Small intestine (tissue), 16 donors: Measurements from ENCODE around the gene CCER1. TPM values are rescaled to one million over a fixed set of nuclear protein-coding genes. Genes with fewer than 3 reads are reported as not detected.

Source experiments
- DNase-seq, 2 donors: peaks; one replicate each; pipeline versions ENCODE4 v3.0.0 to v3.0.0-alpha.2; 2013
- FAIRE-seq: peaks from 2 replicates; lab custom pipeline; 2012; peaks lifted over from hg19 to GRCh38; lab: Jason Lieb, UNC
- H3K27ac ChIP-seq, 3 donors: one replicate each; pipeline ENCODE4 v1.5.1; 2013; ENCODE audit warnings: low read length in 2 of 3, mild to moderate bottlenecking in 2 of 3, control low read depth in 1 of 3, inconsistent platforms in 1 of 3, low read depth in 1 of 3, moderate library complexity in 1 of 3
- H3K27me3 ChIP-seq, 3 donors: one replicate each; pipeline ENCODE4 v1.6.1; 2013; ENCODE audit warnings: low read length in 3 of 3, inconsistent platforms in 1 of 3; ENCODE audit not compliant: control insufficient read depth in 3 of 3, insufficient read depth in 3 of 3
- H3K36me3 ChIP-seq, 3 donors: one replicate each; pipeline ENCODE4 v1.6.1; 2013; ENCODE audit warnings: low read length in 3 of 3, inconsistent platforms in 1 of 3, low read depth in 1 of 3, mild to moderate bottlenecking in 1 of 3, moderate library complexity in 1 of 3; ENCODE audit not compliant: control insufficient read depth in 3 of 3, insufficient read depth in 2 of 3
- H3K4me1 ChIP-seq, 3 donors: one replicate each; pipeline ENCODE4 v1.6.1; 2013; ENCODE audit warnings: low read length in 2 of 3, inconsistent platforms in 1 of 3, low read depth in 1 of 3, mild to moderate bottlenecking in 1 of 3, moderate library complexity in 1 of 3; ENCODE audit not compliant: control insufficient read depth in 3 of 3, insufficient read depth in 2 of 3
- H3K4me3 ChIP-seq, 3 donors: one replicate each; pipeline ENCODE4 v1.5.1; 2013; ENCODE audit warnings: low read length in 3 of 3, control low read depth in 1 of 3, inconsistent platforms in 1 of 3, low read depth in 1 of 3, mild to moderate bottlenecking in 1 of 3, moderate library complexity in 1 of 3
- H3K9me3 ChIP-seq, 2 donors: one replicate each; pipeline ENCODE4 v1.6.1; 2013; ENCODE audit warnings: low read depth in 1 of 2, low read length in 1 of 2; ENCODE audit not compliant: control insufficient read depth in 2 of 2, insufficient read depth in 1 of 2
- WGBS, 3 donors: extraction: QIAGEN DNeasy Blood & Tissue Kit; methylation state at CpG; one replicate each; pipeline ENCODE4 v1.1.7; 2013; 5-methylcytosine and 5-hydroxymethylcytosine counted together
- long read RNA-seq, 10 donors: transcript quantifications; one replicate each; lab custom pipeline, GENCODE V29; 2026
- polyA plus RNA-seq, 4 donors: library from polyadenylated mRNA; stranded (reverse) in 3 of 4; unstranded in 1 of 4; fragments of 200-250 nt in 3 of 4; fragments of 120-200 nt in 1 of 4; gene quantifications; one replicate each; pipeline versions ENCODE4 v1.2.1 to v1.2.3, GENCODE V29; 2013
- donor health status: healthy with polysubstance abuse.
- donor health status: control.
- donor health status: control.
- donor health status: Bipolar disorder and iron deficiency.
- donor health status: healthy.

The CCER1 gene, protein sequence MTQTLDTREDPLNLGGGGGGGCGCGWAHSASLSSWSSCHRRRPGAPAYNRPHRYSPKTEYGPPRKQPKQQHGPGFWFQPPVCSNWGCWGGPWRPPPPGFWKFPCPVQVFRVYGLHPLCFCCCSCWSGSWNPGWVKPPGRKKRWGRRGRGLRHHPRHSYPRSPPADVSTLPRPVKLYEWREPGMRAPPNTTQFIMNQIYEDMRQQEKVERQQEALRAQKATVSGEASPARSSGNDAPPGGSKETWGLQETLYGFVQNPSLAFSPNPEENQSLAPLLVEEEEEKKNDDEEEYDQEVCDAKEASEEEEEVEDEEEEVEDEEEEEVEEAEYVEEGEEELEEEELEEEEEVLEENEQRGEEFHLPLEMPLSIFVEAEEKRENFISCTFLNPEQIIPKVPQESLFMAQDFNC
- not detected for polyA plus RNA-seq
- long read RNA-seq, donor 1 = 0 reads
- long read RNA-seq, donor 2 = 0 reads
- long read RNA-seq, donor 3 = 0 reads
- long read RNA-seq, donor 4 = 0 reads
- long read RNA-seq, donor 5 = 0 reads
- long read RNA-seq, donor 6 = 0 reads
- long read RNA-seq, donor 7 = 0 reads
- long read RNA-seq, donor 8 = 0 reads
- long read RNA-seq, donor 9 = 0 reads
- long read RNA-seq, donor 10 = 0 reads

DNA sequence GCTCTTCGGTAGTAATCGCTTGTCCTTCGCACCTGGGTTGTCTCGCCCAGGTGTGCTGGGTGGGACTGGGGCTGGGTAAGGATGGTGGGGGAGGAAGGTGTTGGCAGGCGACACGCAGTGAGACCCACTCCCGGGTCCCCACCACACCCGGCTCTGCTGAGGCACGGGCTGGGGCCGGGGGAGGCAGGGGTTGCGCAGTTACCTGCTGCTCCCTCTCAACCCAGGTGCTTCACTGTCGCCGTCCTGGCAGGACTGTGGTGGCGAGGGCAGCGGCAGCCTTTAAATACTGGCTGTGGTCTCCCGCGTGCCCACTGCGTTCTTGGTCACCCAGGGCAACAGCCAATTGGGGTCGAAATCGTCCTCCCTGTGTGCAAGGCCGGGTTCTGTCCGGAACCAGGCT, at the start of gene CCER1:
Gene CCER1 (minus strand): TSS at position 256 of the 400 bp plus-strand sequence. CDS start 434 bp downstream, outside the sequence.
- 95 to 97% (median 97%) methylated on average over 22 of the region's 22 CpGs for WGBS, 3 donors
- no peak within 1 kb of the TSS for H3K4me3 ChIP-seq
- no peak within 1 kb of the TSS for H3K27ac ChIP-seq
- H3K9me3 ChIP-seq = peaks cover 0 to 3% of the 10 kb centered on the region in 2 donors
- H3K27me3 ChIP-seq = no peaks in the 10 kb centered on the region
- no peak for FAIRE-seq
- no peaks in the 10 kb centered on the region for H3K36me3 ChIP-seq
- no peak for DNase-seq
- H3K4me1 ChIP-seq = no peaks in the 10 kb centered on the region

DNA sequence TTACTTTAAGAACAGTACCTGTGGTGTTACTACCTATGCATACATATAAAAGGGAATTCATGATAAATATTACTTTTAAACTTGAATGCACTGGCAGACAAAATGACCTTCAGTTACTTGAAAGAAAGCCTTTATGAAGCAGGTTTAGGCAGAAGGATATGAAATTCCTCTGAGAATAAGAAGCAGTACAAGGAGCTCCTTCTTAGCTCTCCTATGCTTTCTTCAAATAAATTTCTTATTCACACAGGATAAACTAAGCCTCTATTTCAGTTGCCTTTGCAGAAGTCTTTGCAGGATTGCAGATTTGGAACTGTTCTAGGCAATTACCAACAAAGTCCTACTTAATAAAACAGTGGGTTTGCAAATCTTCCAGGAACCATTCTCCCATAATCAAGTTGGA, 48.8 kb upstream of the CCER1 start:
- H3K27ac ChIP-seq = no peak overlapping the region
- H3K4me3 ChIP-seq = no peak overlapping the region
- FAIRE-seq = no peak
- H3K9me3 ChIP-seq = no peaks in the 10 kb centered on the region
- no peaks in the 10 kb centered on the region for H3K4me1 ChIP-seq
- H3K36me3 ChIP-seq = no peaks in the 10 kb centered on the region
- no peaks in the 10 kb centered on the region for H3K27me3 ChIP-seq
- no peak for DNase-seq

DNA sequence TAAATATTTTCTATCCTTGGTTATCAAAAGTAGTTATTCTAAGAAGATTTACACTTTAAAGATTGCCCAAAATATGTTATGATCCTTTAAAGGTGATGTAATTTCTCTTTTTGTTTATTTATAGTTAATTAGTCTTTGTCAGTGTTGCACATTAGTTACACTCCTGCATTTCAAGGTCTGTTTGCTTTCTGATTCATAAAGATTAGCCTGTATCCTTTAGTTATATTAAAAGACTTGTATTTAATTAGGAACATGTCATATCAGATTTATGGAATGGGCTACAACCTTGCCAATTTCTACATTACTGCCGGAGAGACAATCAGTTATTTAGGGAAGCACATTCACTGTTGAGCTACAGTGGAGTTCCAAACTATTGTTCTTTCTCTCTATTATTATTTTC, 46.3 kb upstream of the CCER1 start:
- H3K4me1 ChIP-seq = no peaks in the 10 kb centered on the region
- no peak for DNase-seq
- no peaks in the 10 kb centered on the region for H3K27me3 ChIP-seq
- no peak overlapping the region for H3K4me3 ChIP-seq
- no peaks in the 10 kb centered on the region for H3K36me3 ChIP-seq
- 17 to 47% (median 37%) methylated on average over 1 of the region's 1 CpG for WGBS, 3 donors
- H3K27ac ChIP-seq = no peak overlapping the region
- no peaks in the 10 kb centered on the region for H3K9me3 ChIP-seq
- no peak for FAIRE-seq

DNA sequence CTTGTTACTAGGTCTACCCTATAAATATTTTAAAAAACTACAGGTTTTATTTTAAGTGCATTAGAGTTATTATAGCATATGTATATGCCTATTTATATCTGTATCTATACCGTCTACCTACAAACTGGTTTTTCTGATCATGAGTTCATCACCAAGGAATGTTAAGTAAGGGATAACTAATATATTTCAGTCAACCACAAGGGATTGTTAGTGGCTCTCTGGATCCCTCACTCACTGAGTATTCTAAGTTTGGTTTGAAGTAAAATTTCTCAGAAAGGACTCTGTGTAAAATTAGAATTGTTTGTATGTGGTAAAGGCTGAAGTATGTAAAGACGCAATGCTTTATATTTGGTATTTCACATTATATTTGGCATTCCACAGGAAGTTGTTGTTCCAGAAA, 45.0 kb upstream of the CCER1 start:
- DNase-seq (no peak), FAIRE-seq (no peak)
- no peaks in the 10 kb centered on the region for H3K27me3 ChIP-seq
- no peaks in the 10 kb centered on the region for H3K4me1 ChIP-seq
- H3K9me3 ChIP-seq = no peaks in the 10 kb centered on the region
- no peaks in the 10 kb centered on the region for H3K36me3 ChIP-seq
- H3K4me3 ChIP-seq = no peak overlapping the region
- WGBS, 3 donors = 82 to 84% (median 84%) methylated on average over 2 of the region's 2 CpGs
- H3K27ac ChIP-seq = no peak overlapping the region

DNA sequence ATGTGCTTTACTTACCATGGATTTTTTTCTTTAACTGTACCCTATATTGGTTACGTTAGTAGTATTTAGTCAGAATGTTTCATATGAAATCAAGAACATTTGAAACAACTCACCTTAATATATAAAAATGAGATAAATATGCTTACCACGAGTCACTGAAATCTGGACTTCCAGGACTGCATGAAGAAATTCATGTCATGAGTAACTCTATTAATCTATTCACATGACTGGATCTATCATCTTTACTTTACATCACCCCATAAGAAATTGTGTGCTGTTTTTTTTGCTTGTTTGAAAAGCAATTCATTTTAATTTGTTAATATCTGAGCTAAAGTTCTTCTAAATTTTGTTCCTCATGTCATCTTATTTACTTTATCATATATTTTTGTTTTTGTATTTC, 44.6 kb upstream of the CCER1 start:
- 81 to 89% (median 89%) methylated on average over 2 of the region's 2 CpGs for WGBS, 3 donors
- no peaks in the 10 kb centered on the region for H3K4me1 ChIP-seq
- no peak overlapping the region for H3K27ac ChIP-seq
- H3K9me3 ChIP-seq = no peaks in the 10 kb centered on the region
- H3K27me3 ChIP-seq = no peaks in the 10 kb centered on the region
- FAIRE-seq = no peak
- no peaks in the 10 kb centered on the region for H3K36me3 ChIP-seq
- H3K4me3 ChIP-seq = no peak overlapping the region
- DNase-seq = no peak

DNA sequence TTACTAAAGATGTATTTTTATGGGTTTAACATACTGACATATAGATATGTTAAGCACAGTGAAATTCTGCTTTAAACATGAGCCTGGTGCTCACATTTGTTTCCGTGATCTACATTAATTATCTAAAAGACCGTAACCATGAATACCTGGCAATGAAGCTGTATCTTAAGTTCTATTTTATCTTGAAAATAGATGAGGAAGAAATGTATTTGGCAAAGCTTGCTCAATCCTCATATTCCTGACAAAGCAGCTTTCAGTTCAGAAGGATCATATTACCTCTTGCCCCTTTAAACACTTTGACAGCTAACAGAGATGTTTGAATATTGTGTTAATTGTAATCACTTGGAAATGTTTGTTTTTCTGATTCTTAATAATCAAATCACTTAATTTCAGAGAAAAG, 40.0 kb upstream of the CCER1 start:
- Histone ChIP-seq H3K27me3 (no peaks in the 10 kb centered on the region), H3K4me3 (no peak overlapping the region), H3K9me3 (peaks cover 0 to 3% of the 10 kb centered on the region in 2 donors), H3K36me3 (no peaks in the 10 kb centered on the region), H3K4me1 (no peaks in the 10 kb centered on the region), H3K27ac (no peak overlapping the region)
- DNase-seq (no peak), FAIRE-seq (no peak)
- 65 to 75% (median 73%) methylated on average over 2 of the region's 2 CpGs for WGBS, 3 donors

DNA sequence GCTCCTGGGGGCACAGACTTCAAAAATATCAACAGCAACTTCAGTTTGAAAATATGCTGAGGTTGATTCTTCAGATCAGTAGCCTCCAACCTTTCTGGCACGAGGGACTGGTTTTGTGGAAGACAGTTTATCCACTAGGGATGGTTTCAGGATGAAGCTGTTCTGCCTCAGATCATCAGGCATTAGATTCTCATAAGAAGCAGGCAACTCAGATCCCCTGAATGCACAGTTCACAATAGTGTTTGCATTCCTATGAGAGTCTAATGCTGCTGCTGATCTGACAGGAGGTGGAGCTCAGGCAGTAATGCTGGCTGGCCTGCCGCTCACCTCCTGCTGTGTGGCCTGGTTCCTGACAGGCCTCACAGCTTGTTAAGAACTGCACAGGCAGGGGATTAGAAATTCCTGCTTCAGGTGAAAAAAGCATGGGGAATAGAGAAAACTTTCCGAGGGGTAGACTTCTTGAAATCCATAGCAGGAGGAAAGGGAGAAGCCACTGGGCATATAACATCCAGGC, 37.0 kb upstream of the CCER1 start:
- no peaks in the 10 kb centered on the region for H3K4me1 ChIP-seq
- WGBS, 3 donors = 77 to 94% (median 87%) methylated on average over 3 of the region's 3 CpGs
- no peak overlapping the region for H3K27ac ChIP-seq
- peaks cover 0 to 3% of the 10 kb centered on the region in 2 donors for H3K9me3 ChIP-seq
- no peak for DNase-seq
- no peaks in the 10 kb centered on the region for H3K27me3 ChIP-seq
- H3K4me3 ChIP-seq = no peak overlapping the region
- FAIRE-seq = no peak
- H3K36me3 ChIP-seq = no peaks in the 10 kb centered on the region

DNA sequence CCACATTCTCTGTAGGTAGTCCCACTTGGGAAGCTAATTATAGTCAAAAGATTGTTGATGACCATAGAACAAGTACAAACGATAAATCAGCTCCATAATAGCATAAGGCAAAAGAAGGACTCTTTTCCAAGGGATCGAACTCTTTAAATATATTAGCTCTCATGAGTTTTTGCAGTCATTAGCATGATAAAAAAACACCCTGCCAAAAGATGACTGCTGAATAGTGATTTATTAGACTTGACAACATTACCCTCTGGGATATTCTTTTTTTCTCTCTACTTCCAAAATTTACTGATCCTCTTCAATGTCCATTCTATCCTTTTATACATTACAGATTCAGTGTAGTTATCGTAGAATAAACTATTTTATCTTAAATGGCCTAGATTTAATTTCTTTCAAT, 35.6 kb upstream of the CCER1 start:
- H3K36me3 ChIP-seq = no peaks in the 10 kb centered on the region
- no peaks in the 10 kb centered on the region for H3K27me3 ChIP-seq
- H3K27ac ChIP-seq = no peak overlapping the region
- H3K9me3 ChIP-seq = peaks cover 0 to 3% of the 10 kb centered on the region in 2 donors
- no peak overlapping the region for H3K4me3 ChIP-seq
- FAIRE-seq = peak; percentile 19
- H3K4me1 ChIP-seq = no peaks in the 10 kb centered on the region
- 56 to 64% (median 57%) methylated on average over 3 of the region's 3 CpGs for WGBS, 3 donors
- DNase-seq = no peak
